Measurements from ENCODE around the gene TMEM256.

The TMEM256 gene

DNA sequence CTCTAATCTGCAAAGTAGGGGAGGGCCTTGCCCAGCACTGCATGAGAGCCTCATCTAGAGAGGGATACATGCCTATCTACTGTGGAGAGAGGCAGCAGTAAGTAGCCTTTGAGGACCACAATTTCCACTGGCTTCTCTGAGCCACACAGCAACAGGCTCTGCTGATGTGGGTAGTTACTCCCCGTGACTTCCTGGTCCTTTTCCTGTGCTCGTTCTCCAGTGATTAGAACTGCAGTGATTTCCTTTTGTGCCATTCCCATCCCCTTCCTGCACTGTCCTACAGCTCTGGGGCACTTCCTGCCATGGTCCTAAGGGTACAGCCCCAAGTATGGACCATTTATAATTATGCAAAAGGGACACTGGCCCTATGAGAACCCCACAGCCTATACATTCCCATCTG lies 12.6 kb downstream of the TMEM256 start:
- no peak for DNase-seq (ENCODE audit: low read depth)
- H3K4me3 ChIP-seq (ENCODE audit: low read length), result no peak overlapping the region
- TF ChIP-seq, protein P1, sequence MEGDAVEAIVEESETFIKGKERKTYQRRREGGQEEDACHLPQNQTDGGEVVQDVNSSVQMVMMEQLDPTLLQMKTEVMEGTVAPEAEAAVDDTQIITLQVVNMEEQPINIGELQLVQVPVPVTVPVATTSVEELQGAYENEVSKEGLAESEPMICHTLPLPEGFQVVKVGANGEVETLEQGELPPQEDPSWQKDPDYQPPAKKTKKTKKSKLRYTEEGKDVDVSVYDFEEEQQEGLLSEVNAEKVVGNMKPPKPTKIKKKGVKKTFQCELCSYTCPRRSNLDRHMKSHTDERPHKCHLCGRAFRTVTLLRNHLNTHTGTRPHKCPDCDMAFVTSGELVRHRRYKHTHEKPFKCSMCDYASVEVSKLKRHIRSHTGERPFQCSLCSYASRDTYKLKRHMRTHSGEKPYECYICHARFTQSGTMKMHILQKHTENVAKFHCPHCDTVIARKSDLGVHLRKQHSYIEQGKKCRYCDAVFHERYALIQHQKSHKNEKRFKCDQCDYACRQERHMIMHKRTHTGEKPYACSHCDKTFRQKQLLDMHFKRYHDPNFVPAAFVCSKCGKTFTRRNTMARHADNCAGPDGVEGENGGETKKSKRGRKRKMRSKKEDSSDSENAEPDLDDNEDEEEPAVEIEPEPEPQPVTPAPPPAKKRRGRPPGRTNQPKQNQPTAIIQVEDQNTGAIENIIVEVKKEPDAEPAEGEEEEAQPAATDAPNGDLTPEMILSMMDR (conservative IDR thresholded peaks at IDR 0.05; ENCODE audit: low read depth, low read length), result no peak

DNA sequence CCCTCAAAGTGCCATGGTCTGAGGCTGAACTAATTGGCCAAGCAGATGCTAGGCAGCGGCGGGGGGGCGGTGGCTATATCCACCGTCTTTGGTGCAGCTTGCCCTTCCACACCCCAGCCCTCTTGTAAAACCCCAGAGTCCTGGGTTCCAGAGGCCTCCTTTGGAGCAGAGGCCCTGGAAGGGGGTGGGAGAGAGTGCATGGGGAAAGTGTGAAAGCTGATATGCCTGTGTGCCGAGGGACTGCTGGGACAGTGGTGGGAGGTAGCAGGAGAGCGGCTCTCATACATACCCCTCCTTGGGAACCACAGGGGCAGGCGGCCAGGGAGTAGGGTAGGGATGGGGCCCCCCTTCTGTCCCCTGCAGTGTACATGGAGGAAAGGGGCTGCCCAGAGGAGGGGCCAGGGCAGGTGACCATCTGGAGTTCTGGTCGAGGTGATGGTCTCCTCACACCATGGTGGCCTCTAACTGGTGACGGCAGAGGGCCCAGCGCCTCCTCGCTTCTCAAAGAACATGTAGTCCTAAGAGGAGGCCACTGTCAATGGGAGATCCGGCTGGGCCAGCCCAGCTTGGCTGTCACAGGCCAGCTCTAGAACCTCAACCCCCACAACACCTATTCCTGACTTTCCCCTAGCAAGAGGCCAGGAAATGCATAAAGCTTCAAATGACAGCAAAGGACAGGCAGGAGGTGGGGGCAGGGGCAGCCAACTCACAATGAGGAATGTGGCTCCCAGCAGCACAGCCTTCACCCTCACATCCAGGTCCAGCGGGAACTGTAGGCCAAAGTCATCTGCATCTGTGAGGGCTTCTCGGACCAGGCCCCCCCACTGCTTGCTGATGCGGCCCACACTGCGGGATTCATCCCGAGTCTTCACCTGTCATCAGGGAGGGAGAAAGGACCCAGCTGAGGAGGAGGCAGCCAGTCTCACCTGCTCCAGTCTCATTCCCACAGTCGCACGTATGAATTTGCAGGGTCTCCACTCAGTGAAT lies 13.7 kb downstream of the TMEM256 start:
- DNase-seq (ENCODE audit: low read depth), result no peak
- TF ChIP-seq, protein P1 (conservative IDR thresholded peaks at IDR 0.05; ENCODE audit: low read depth, low read length), result no peak
- no peak overlapping the region for H3K4me3 ChIP-seq (ENCODE audit: low read length)

DNA sequence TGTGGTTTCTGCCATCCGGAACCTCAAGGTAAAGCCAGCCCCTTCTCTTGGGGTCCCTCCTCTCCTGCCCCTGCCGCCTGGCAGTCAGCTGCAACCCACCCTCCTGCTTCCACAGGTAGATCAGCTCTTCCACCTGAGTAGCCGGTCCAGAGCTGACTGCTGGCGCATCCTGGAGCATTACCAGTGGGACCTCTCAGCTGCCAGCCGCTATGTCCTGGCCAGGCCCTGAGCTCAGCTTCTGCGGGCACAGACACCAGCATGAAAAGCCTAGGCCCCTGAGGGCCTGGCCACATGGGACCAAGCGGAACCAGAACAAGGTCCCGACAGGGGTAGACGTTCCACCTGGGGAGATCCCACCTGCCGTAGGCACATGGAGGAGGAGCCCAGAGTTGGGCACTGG lies 15.0 kb downstream of the TMEM256 start:
- TF ChIP-seq, protein P1 (conservative IDR thresholded peaks at IDR 0.05; ENCODE audit: low read depth, low read length), result no peak
- H3K4me3 ChIP-seq (ENCODE audit: low read length), result no peak overlapping the region
- DNase-seq (ENCODE audit: low read depth), result no peak

DNA sequence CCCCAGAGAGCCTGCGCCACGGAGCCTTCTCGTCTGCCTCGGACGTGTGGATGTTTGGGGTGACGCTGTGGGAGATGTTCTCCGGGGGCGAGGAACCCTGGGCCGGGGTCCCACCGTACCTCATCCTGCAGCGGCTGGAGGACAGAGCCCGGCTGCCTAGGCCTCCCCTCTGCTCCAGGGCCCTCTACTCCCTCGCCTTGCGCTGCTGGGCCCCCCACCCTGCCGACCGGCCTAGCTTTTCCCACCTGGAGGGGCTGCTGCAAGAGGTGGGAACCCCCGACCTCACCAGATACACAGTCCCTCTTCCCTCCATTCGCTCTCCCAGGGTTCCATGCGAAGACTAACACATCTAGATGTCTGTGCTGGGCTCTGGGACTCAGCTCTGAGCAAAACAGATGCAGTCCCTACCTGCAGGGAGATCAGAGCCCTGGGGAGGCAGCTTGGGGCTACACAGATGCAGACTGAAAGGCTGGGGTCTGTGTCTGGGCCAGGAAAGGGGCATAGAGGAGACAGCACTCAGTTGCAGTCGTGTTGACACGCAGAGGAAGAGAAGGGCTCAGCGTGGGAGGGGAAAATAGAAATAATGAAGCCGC lies 19.3 kb downstream of the TMEM256 start:
- TF ChIP-seq, protein P1 (conservative IDR thresholded peaks at IDR 0.05; ENCODE audit: low read depth, low read length), result no peak
- no peak for DNase-seq (ENCODE audit: low read depth)
- H3K4me3 ChIP-seq (ENCODE audit: low read length), result peak overlapping the region; percentile 37

DNA sequence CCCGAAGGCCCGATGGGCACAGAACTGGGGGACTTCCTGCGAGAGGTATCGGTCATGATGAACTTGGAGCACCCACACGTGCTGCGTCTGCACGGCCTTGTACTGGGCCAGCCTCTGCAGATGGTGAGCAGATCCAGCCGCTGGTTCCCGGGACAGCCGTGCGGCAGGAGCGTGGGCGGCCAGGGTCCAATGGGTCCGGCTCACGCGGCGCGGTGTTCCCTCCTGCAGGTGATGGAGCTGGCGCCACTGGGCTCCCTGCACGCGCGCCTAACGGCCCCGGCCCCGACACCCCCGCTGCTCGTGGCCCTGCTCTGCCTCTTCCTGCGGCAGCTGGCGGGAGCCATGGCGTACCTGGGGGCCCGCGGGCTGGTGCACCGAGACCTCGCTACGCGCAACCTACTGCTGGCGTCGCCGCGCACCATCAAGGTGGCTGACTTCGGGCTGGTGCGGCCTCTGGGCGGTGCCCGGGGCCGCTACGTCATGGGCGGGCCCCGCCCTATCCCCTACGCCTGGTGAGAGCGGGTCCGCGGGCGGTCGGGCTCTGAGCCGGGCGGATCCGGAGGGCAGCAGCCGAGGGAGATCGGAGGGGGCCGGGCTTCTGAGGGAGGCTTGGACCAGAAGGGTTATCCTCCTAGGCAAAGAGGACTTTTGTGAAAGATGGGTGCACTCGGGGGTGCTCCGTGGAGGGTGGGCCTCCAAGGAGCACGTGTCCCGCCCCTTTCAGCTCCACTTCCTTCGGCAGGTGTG lies 20.0 kb downstream of the TMEM256 start:
- H3K4me3 ChIP-seq (ENCODE audit: low read length), result peak overlapping the region; percentile 37
- TF ChIP-seq, protein P1 (conservative IDR thresholded peaks at IDR 0.05; ENCODE audit: low read depth, low read length), result no peak
- DNase-seq (ENCODE audit: low read depth), result no peak

DNA sequence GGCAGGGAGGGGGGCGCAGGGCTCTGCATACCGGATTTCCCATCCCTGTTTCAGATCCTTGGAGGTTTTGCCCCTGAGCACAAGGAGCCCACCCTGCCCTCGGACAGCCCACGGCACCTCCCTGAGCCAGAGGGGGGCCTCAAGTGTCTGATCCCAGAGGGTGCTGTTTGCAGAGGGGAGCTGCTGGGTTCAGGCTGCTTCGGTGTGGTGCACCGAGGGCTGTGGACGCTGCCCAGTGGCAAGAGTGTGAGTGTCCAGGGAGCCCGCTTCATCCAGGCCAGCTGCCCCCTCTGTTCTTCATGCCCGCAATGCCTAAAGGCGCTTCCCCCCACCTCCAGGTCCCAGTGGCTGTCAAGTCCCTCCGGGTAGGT lies 20.5 kb downstream of the TMEM256 start:
- TF ChIP-seq, protein P1 (conservative IDR thresholded peaks at IDR 0.05; ENCODE audit: low read depth, low read length), result no peak
- DNase-seq (ENCODE audit: low read depth), result no peak
- no peak overlapping the region for H3K4me3 ChIP-seq (ENCODE audit: low read length)

Measured in retinal pigment epithelial cell (primary cell).